Right lobe of liver (tissue), 6 donors: ENCODE results near the gene HSDL1. TPM values are rescaled to one million over a fixed set of nuclear protein-coding genes. Genes with fewer than 3 reads are reported as not detected.

ENCODE experiments used
- ATAC-seq, 4 donors: fragments of 200-7000 bp; cut with Tn5 transposase; one replicate each; pipeline ENCODE4 v1.9.1; 2020; ENCODE audit warnings: mild to moderate bottlenecking in 4 of 4, moderate library complexity in 4 of 4
- DNase-seq, 3 donors: peaks; one replicate each; pipeline ENCODE4 v3.0.0-alpha.2; 2020
- H3K27ac ChIP-seq, 3 donors: fragments of 200-600 bp; one replicate each; pipeline ENCODE4 v1.8.0; 2022
- H3K27me3 ChIP-seq, 2 donors: fragments of 200-600 bp; one replicate each; pipeline ENCODE4 v1.8.0; 2022
- H3K36me3 ChIP-seq, 4 donors: fragments of 200-600 bp; sonication (generic) in 1 of 4; one replicate each; pipeline versions ENCODE4 v1.5.1 to v1.8.0; 2017 to 2022; ENCODE audit warnings: control low read depth in 1 of 4
- H3K4me1 ChIP-seq, 4 donors: fragments of 200-600 bp; sonication (generic) in 1 of 4; one replicate each; pipeline versions ENCODE4 v1.5.1 to v1.8.0; 2017 to 2022; ENCODE audit warnings: control low read depth in 1 of 4
- H3K4me3 ChIP-seq, 3 donors: fragments of 200-600 bp; one replicate each; pipeline ENCODE4 v1.8.0; 2022
- H3K9me3 ChIP-seq, 4 donors: fragments of 200-600 bp; sonication (generic) in 1 of 4; one replicate each; pipeline versions ENCODE4 v1.5.1 to v1.8.0; 2017 to 2022; ENCODE audit warnings: control low read depth in 1 of 4
- CTCF ChIP-seq, 4 donors: fragments of 200-600 bp in 3 of 4; fragments of 450-650 bp in 1 of 4; IDR thresholded peaks; one replicate each; pipeline versions ENCODE4 v1.5.1 to v1.8.0; 2016 to 2022; ENCODE audit warnings: antibody characterized with exemption in 4 of 4, mild to moderate bottlenecking in 2 of 4
- POLR2A ChIP-seq: fragments of 450-650 bp; IDR thresholded peaks from one replicate; pipeline ENCODE4 v1.6.1; 2017; ENCODE audit warnings: antibody characterized with exemption, mild to moderate bottlenecking
- WGBS: methylation state at CpG from one replicate; pipeline ENCODE4 v1.1.6; 2018; ENCODE audit warnings: low coverage, low lambda C conversion rate; ENCODE audit not compliant: insufficient coverage; ENCODE audit errors: missing lambda C conversion rate; 5-methylcytosine and 5-hydroxymethylcytosine counted together
- intact Hi-C, 2 donors: fragments of 100-400 bp; cut with DNase I; formaldehyde crosslinking; loops; one replicate each; pipeline versions ENCODE4 v1.11.2 to v1.14.1; 2022
- total RNA-seq, 6 experiments: library from RNA; depleted of rRNA in 2 of 6; stranded (reverse); fragments of >200 nt in 2 of 6; fragmentation: NEBNext Ultra II Directional in 3 of 6; extraction: Animal tissue kit (Norgen Biotek cat#: 25700) in 3 of 6; gene quantifications; one replicate each; pipeline versions ENCODE4 v1.1.0 to v1.2.4, GENCODE V29; 2016 to 2023
- donor health status: DM: no; HTN: yes; CAD: no.
- donor health status: DM: no; HTN: no; CAD: no.
- donor health status: DM: no; HTN: no; CAD: no.
- donor health status: DM: no; HTN: yes; CAD: no.
- donor health status: DM: no; HTN: yes; CAD: no.

HSDL1 gene
- total RNA-seq, 6 experiments from 2014 or later: 4.3 to 8.1 (median 6.2) TPM

DNA sequence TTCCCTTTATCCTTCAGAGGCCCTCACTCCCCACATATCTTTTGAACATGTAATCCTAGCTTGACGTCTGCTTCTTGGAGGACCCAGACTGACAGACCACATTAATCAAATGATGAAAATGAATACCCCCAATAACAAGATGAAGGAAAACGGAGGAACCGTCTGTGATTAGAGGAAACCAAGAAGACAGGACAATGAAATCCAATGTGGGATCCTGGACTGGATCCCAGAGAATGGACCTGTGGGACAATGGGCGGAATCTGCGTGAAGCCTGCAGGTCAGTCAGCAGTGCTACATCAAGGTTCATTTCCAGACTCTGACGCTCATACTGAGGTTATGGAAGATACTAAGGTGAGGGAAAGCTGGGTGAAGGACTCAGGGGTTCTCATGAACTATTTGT is 64.2 kb downstream of the HSDL1 start:
- ATAC-seq (no peak), DNase-seq (no peak)
- Histone ChIP-seq H3K4me1 (no peaks in the 10 kb centered on the region), H3K36me3 (peaks cover 0 to 40% (median 13%) of the 10 kb centered on the region in 4 donors), H3K27me3 (no peaks in the 10 kb centered on the region), H3K4me3 (no peak overlapping the region), H3K27ac (no peak overlapping the region), H3K9me3 (no peaks in the 10 kb centered on the region)
- no peak for TF ChIP-seq CTCF (IDR thresholded peaks at IDR 0.05)
- no peak for TF ChIP-seq POLR2A
- intact Hi-C loops: loop anchor here (10.0 kb wide), 1 partner anchor 104 kb away; the partner anchor contains the start of gene TAF1C (in 2 of the 2)
- 86% methylated on average over 6 of the region's 6 CpGs for WGBS

- H3K9me3 ChIP-seq: no peaks in the 10 kb centered on the region
- TF ChIP-seq CTCF (IDR thresholded peaks at IDR 0.05) (no peak), POLR2A (no peak)
- 100% methylated on average over 2 of the region's 8 CpGs for WGBS
- H3K4me1 ChIP-seq: no peaks in the 10 kb centered on the region
- intact Hi-C loops: loop anchor here (10.0 kb wide), 1 partner anchor 104 kb away; the partner anchor contains the start of gene TAF1C (in 2 of the 2)
- no peak overlapping the region for H3K4me3 ChIP-seq
- ATAC-seq (no peak), DNase-seq (no peak)
- H3K27me3 ChIP-seq: no peaks in the 10 kb centered on the region
- H3K36me3 ChIP-seq: peaks cover 0 to 44% (median 13%) of the 10 kb centered on the region in 4 donors
- H3K27ac ChIP-seq: no peak overlapping the region
Measured at GRCh38 chr16:84080378-84080777, 64.6 kb downstream of the HSDL1 start.

DNA sequence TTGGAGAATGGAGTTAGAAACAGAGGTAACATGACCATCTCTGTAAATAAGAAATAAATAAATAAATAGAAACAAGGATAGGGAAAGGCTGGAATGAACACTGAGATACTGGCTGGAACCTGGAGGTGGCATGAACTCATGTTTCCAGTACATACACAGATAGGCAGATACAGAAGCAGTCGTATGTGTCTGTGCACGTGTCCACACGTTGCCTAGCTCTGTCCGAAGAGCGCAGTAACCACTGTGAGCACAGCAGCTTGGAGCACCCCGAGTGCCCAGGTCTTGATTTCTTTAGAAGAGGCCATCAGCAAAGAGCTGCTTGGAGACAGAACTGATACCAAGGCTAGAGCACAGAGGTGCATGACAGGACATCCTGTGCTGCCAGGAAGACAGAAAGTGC is 65.3 kb downstream of the HSDL1 start:
- no peaks in the 10 kb centered on the region for H3K27me3 ChIP-seq
- no peak overlapping the region for H3K4me3 ChIP-seq
- peaks cover 0 to 51% (median 20%) of the 10 kb centered on the region in 4 donors for H3K36me3 ChIP-seq
- no CpG with 5 or more reads among the region's 6 CpGs for whole genome bisulfite sequencing
- intact Hi-C loops: loop anchor here (10.0 kb wide), 1 partner anchor 105 kb away; the partner anchor contains the start of gene TAF1C (in 2 of the 2)
- ATAC-seq (no peak), DNase-seq (no peak)
- H3K9me3 ChIP-seq: no peaks in the 10 kb centered on the region
- H3K27ac ChIP-seq: no peak overlapping the region
- no peak for TF ChIP-seq POLR2A
- no peak for TF ChIP-seq CTCF (IDR thresholded peaks at IDR 0.05)
- H3K4me1 ChIP-seq: no peaks in the 10 kb centered on the region

DNA sequence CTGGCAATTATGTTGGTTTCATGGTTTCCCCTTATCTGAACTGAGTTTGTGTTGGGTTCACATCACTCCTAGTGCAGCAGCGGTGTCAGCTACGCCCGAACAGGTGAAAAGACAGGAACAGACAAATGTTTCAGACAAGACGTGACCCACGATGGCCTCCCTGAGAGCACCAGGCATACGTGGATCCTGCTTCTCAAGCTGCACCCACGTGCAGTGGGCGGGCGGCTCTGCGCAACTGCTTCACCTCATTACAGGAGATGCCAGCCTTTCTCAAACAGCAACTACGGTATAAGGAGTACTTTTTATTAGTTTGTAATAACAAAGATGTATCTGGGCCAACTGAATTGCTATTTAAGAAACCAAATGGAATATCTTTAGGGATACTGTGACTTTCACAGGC is 69.6 kb downstream of the HSDL1 start:
- Histone ChIP-seq H3K27me3 (no peaks in the 10 kb centered on the region), H3K4me3 (no peak overlapping the region), H3K36me3 (peaks cover 5 to 58% (median 29%) of the 10 kb centered on the region in 4 donors), H3K4me1 (no peaks in the 10 kb centered on the region), H3K9me3 (no peaks in the 10 kb centered on the region), H3K27ac (no peak overlapping the region)
- ATAC-seq (no peak), DNase-seq (no peak)
- intact Hi-C loops: no loop called here
- 90% methylated on average over 9 of the region's 11 CpGs for WGBS
- TF ChIP-seq POLR2A: no peak
- TF ChIP-seq CTCF (IDR thresholded peaks at IDR 0.05): no peak

DNA sequence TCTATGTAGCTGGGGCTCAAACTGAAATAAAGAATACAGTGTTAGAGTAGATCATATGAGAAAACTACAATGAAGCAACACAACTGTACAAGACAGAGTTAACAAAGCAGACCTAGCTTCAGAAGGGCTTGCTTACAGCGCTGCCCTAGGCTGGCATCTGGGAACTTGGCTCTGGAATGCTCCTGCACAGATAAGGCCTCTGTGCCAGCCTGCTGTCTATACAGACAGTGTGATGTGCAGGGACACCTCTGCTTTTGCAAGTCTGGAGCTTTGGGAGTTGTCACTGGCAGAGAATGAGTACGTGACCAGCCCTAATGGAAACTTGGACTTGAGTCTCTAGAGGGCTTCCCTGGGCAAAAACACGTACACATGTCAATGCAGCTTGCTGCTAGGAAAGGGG is 70.3 kb downstream of the HSDL1 start:
- intact Hi-C loops: no loop called here
- no peak for DNase-seq
- TF ChIP-seq POLR2A (no peak), CTCF (IDR thresholded peaks at IDR 0.05) (no peak)
- H3K27me3 ChIP-seq: no peaks in the 10 kb centered on the region
- no CpG with 5 or more reads among the region's 3 CpGs for WGBS
- H3K27ac ChIP-seq: no peak overlapping the region
- H3K36me3 ChIP-seq: peaks cover 5 to 58% (median 30%) of the 10 kb centered on the region in 4 donors
- no peak overlapping the region for H3K4me3 ChIP-seq
- H3K9me3 ChIP-seq: no peaks in the 10 kb centered on the region
- H3K4me1 ChIP-seq: no peaks in the 10 kb centered on the region
- no peak for ATAC-seq
